Subcutaneous preadipocyte (primary cell): ENCODE data around the gene ASGR2. TPM values are rescaled to one million over a fixed set of nuclear protein-coding genes. Genes with fewer than 3 reads are reported as not detected.

Experiments used
- small RNA-seq: library from RNA; depleted of rRNA; stranded (forward); fragments of <200 nt; gene quantifications from one replicate; pipeline ENCODE3, GENCODE V24; 2012
- total RNA-seq: library from RNA; depleted of rRNA; stranded (reverse); fragments of >200 nt; gene quantifications from 2 replicates; pipeline ENCODE4 v1.2.3, GENCODE V29; 2012

The ASGR2 gene, protein sequence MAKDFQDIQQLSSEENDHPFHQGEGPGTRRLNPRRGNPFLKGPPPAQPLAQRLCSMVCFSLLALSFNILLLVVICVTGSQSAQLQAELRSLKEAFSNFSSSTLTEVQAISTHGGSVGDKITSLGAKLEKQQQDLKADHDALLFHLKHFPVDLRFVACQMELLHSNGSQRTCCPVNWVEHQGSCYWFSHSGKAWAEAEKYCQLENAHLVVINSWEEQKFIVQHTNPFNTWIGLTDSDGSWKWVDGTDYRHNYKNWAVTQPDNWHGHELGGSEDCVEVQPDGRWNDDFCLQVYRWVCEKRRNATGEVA
- total RNA-seq, result not detected in 2 replicates

DNA sequence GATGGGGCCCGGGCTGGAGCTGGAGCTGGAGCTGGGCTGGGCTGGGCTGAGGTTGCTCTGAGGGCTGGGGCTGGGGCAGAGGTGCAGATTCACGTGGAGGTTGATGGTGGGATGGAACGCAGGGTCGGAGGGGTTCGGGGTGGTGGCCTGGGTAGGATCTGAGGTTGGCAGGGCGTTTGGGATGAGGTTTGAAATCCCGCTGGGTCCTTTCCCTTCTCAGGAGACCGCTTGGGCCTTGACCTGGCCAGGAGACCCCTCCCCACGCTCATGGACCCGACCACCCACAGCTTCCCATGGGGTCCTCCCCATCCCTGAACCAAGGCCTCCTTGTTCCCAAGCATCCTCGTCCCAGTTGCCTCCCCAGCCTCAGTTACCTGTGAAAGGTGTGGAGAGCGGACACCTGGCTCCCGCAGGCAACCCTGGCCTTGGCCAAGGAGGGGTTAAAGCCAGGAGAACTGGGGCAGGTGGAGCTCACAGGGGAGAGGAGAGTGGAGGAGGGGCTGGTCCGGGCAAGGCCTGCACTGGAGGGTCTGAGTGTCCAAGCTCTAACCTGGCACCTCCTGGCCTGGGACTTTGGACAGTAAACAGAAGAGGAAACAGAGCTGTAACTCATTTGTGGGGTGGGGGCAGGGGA is at the start of gene ASGR2:
TSS of gene ASGR2 (minus strand) at position 582 of the 634 bp plus-strand sequence. CDS start 582 bp downstream, outside the sequence.

GRCh38 chr17:7079581-7080455 is 34.8 kb downstream of the ASGR2 start, which contains the start of gene CLEC10A:
TSS of gene CLEC10A (minus strand) at chr17:7080251. CDS start at chr17:7078812, 1,439 bp downstream.

Small RNA genes lying within 50 kb of the gene (small RNA-seq; reads per million reads assigned to genes)
- gene AC120057.1, result not detected

Other genes with a start within 250 kb of the ASGR2 start
- gene ALOX12, start 118.8 kb downstream of the ASGR2 start, total RNA-seq, result not detected in 2 replicates
- gene RNASEK, start 102.2 kb downstream of the ASGR2 start, total RNA-seq, result 31.2 and 47.1 TPM in 2 replicates
- gene BCL6B, start 91.8 kb downstream of the ASGR2 start, total RNA-seq, result under 0.01 TPM in 2 replicates
- 0.37 and 0.39 TPM in 2 replicates for gene SLC16A13, start 78.8 kb downstream of the ASGR2 start, total RNA-seq
- 0.20 TPM in 1 of 2 replicates, not detected in the other for gene SLC16A11, start 70.7 kb downstream of the ASGR2 start, total RNA-seq
- gene CLEC10A, start 34.6 kb downstream of the ASGR2 start, total RNA-seq, result not detected in 2 replicates
- gene ASGR1, start 64.5 kb upstream of the ASGR2 start, total RNA-seq, result under 0.01 and 0.39 TPM in 2 replicates
- gene DLG4, start 105.0 kb upstream of the ASGR2 start, total RNA-seq, result 7.3 and 11.9 TPM in 2 replicates
- 194 and 236 TPM in 2 replicates for gene ACADVL, start 105.1 kb upstream of the ASGR2 start, total RNA-seq
- gene DVL2, start 119.7 kb upstream of the ASGR2 start, total RNA-seq, result 63.9 and 93.2 TPM in 2 replicates
- gene PHF23, start 124.6 kb upstream of the ASGR2 start, total RNA-seq, result 36.6 and 37.1 TPM in 2 replicates
- 110 and 194 TPM in 2 replicates for gene GABARAP, start 127.6 kb upstream of the ASGR2 start, total RNA-seq
- 28.7 and 40.1 TPM in 2 replicates for gene CTDNEP1, start 136.9 kb upstream of the ASGR2 start, total RNA-seq
- gene ELP5, start 137.4 kb upstream of the ASGR2 start, total RNA-seq, result 28.9 and 31.2 TPM in 2 replicates
- gene CLDN7, start 147.7 kb upstream of the ASGR2 start, total RNA-seq, result 0.98 and 2.9 TPM in 2 replicates
- under 0.01 TPM in 1 of 2 replicates, not detected in the other for gene SLC2A4, start 166.9 kb upstream of the ASGR2 start, total RNA-seq
- gene YBX2, start 179.8 kb upstream of the ASGR2 start, total RNA-seq, result not detected in 2 replicates
- 909 and 1,080 TPM in 2 replicates for gene EIF5A, start 192.8 kb upstream of the ASGR2 start, total RNA-seq
- 39.9 and 46.7 TPM in 2 replicates for gene GPS2, start 200.5 kb upstream of the ASGR2 start, total RNA-seq
- gene NEURL4, start 214.5 kb upstream of the ASGR2 start, total RNA-seq, result 14.7 and 21.7 TPM in 2 replicates
- gene ACAP1, start 221.7 kb upstream of the ASGR2 start, total RNA-seq, result 0.20 and 2.2 TPM in 2 replicates
- 2.6 and 4.1 TPM in 2 replicates for gene KCTD11, start 237.3 kb upstream of the ASGR2 start, total RNA-seq
- gene TMEM95, start 240.3 kb upstream of the ASGR2 start, total RNA-seq, result not detected in 2 replicates